Sigmoid colon (tissue), 4 donors: ENCODE results near the gene PLXNA1.

Experiments used
- EP300 ChIP-seq, 4 donors: sonication (generic); formaldehyde crosslinking; IDR thresholded peaks; one replicate each; pipeline ENCODE4 v1.6.1; 2017; ENCODE audit warnings: antibody characterized with exemption in 4 of 4
- POLR2A ChIP-seq, 2 donors: fragments of 450-650 bp; IDR thresholded peaks; one replicate each; pipeline ENCODE4 v1.6.1; 2016; ENCODE audit warnings: antibody characterized with exemption in 2 of 2, mild to moderate bottlenecking in 2 of 2, moderate library complexity in 2 of 2
- POLR2AphosphoS5 ChIP-seq, 4 donors: sonication (generic); formaldehyde crosslinking; IDR thresholded peaks; one replicate each; pipeline ENCODE4 v1.6.1; 2017; ENCODE audit warnings: antibody characterized with exemption in 4 of 4
- TF ChIP-seq, protein P1 (sequence below), 4 experiments: fragments of 450-650 bp in 3 of 4; fragments of 200-600 bp in 1 of 4; IDR thresholded peaks; one replicate each; pipeline ENCODE4 v1.5.1; 2016 to 2019; ENCODE audit warnings: antibody characterized with exemption in 4 of 4, mild to moderate bottlenecking in 3 of 4, moderate library complexity in 2 of 4

DNA sequence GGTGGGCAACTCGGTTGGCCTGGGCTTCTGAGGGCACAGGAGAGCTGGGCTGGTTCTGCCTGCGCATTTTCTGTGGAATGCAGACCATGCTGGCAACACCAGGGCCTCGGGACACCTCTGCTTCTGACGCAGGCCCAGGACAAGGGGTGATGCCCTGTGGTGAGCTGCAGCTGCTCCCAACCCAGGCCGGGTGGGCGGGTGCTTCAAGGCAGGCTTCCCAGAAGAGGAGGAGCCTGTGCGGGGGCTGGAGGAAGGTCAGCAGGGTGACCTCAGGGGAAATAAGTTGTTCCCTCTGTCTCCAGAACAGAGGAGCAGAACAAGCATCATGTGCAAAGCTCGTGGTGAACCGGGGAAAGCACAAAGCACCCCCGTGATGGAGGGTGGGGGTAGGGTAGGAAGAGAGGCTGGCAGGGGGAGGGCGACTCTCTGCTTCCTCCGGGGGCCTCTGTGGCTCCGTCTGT is 11.0 kb upstream of the PLXNA1 start:
- peak in 2 of 4 donors; percentile 32 to 56 for TF ChIP-seq EP300 (IDR thresholded peaks at IDR 0.05)
- TF ChIP-seq, protein P1, sequence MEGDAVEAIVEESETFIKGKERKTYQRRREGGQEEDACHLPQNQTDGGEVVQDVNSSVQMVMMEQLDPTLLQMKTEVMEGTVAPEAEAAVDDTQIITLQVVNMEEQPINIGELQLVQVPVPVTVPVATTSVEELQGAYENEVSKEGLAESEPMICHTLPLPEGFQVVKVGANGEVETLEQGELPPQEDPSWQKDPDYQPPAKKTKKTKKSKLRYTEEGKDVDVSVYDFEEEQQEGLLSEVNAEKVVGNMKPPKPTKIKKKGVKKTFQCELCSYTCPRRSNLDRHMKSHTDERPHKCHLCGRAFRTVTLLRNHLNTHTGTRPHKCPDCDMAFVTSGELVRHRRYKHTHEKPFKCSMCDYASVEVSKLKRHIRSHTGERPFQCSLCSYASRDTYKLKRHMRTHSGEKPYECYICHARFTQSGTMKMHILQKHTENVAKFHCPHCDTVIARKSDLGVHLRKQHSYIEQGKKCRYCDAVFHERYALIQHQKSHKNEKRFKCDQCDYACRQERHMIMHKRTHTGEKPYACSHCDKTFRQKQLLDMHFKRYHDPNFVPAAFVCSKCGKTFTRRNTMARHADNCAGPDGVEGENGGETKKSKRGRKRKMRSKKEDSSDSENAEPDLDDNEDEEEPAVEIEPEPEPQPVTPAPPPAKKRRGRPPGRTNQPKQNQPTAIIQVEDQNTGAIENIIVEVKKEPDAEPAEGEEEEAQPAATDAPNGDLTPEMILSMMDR (IDR thresholded peaks at IDR 0.05) = no peak
- TF ChIP-seq POLR2A (IDR thresholded peaks at IDR 0.05) = no peak
- TF ChIP-seq POLR2AphosphoS5 (IDR thresholded peaks at IDR 0.05) = peak in 1 of 4 donors; percentile 56
